GM19025 (cell line): ENCODE results near the gene TOR1AIP2.
"Not testable (repeated sequence)": the region's sequence is repeated elsewhere in the genome, so short reads cannot be mapped to it uniquely, and the experiment has no call there.

ENCODE experiments used
- ATAC-seq: cut with Tn5 transposase; IDR thresholded peaks from one replicate; pipeline ENCODE4 v1.9.1; 2021; ENCODE audit warnings: mild to moderate bottlenecking, low read depth, moderate library complexity; ENCODE audit not compliant: unreplicated experiment

TOR1AIP2 gene

GRCh38 chr1:179809506-179810366 is 67.9 kb downstream of the TOR1AIP2 start:
- ATAC-seq = no peak

- no peak for ATAC-seq
Observed at GRCh38 chr1:179808503-179808902, 69.1 kb downstream of the TOR1AIP2 start.

GRCh38 chr1:179807691-179808485 is 69.7 kb downstream of the TOR1AIP2 start:
- no peak for ATAC-seq

- ATAC-seq = no peak
Observed at GRCh38 chr1:179807291-179807690, 70.3 kb downstream of the TOR1AIP2 start.

- no peak for ATAC-seq
Observed at GRCh38 chr1:179806333-179806732, 71.3 kb downstream of the TOR1AIP2 start.

GRCh38 chr1:179805291-179806195 is 72.1 kb downstream of the TOR1AIP2 start:
- no peak for ATAC-seq

GRCh38 chr1:179804417-179804816 is 73.2 kb downstream of the TOR1AIP2 start:
- ATAC-seq = not testable (repeated sequence)

GRCh38 chr1:179803918-179804317 is 73.7 kb downstream of the TOR1AIP2 start:
- no peak for ATAC-seq

- no peak for ATAC-seq
Observed at GRCh38 chr1:179803104-179803503, 74.5 kb downstream of the TOR1AIP2 start.

GRCh38 chr1:179800481-179800880 is 77.1 kb downstream of the TOR1AIP2 start:
- no peak for ATAC-seq

- no peak for ATAC-seq
Observed at GRCh38 chr1:179798864-179799516, 78.6 kb downstream of the TOR1AIP2 start.

GRCh38 chr1:179798213-179798863 is 79.3 kb downstream of the TOR1AIP2 start:
- no peak for ATAC-seq

GRCh38 chr1:179794669-179795068 is 82.9 kb downstream of the TOR1AIP2 start:
- no peak for ATAC-seq

GRCh38 chr1:179794146-179794545 is 83.5 kb downstream of the TOR1AIP2 start:
- no peak for ATAC-seq

GRCh38 chr1:179793281-179793680 is 84.3 kb downstream of the TOR1AIP2 start:
- no peak for ATAC-seq
